Fibroblast of the aortic adventitia (primary cell): ENCODE results near the gene GDI2. TPM values are rescaled to one million over a fixed set of nuclear protein-coding genes. Genes with fewer than 3 reads are reported as not detected.

Experiments used
- DNase-seq: peaks from one replicate; pipeline ENCODE4 v3.0.0-alpha.2; 2010; ENCODE audit warnings: low read depth
- H3K4me3 ChIP-seq: 2 replicates; pipeline ENCODE4 v1.5.1; 2011; ENCODE audit warnings: low read depth, mild to moderate bottlenecking, control low read depth, low read length, moderate library complexity
- total RNA-seq: library from RNA; depleted of rRNA; stranded (reverse); fragments of >200 nt; gene quantifications from 2 replicates; pipeline ENCODE4 v1.2.3, GENCODE V29; 2012; ENCODE audit warnings: low replicate concordance
- TF ChIP-seq, protein P1 (sequence below): IDR thresholded peaks from 2 replicates; pipeline ENCODE4 v1.5.1; 2011; ENCODE audit warnings: mild to moderate bottlenecking, low read length, control low read depth, inconsistent platforms; ENCODE audit not compliant: insufficient read depth

The GDI2 gene
- total RNA-seq, 1 donor, result 482 TPM

DNA sequence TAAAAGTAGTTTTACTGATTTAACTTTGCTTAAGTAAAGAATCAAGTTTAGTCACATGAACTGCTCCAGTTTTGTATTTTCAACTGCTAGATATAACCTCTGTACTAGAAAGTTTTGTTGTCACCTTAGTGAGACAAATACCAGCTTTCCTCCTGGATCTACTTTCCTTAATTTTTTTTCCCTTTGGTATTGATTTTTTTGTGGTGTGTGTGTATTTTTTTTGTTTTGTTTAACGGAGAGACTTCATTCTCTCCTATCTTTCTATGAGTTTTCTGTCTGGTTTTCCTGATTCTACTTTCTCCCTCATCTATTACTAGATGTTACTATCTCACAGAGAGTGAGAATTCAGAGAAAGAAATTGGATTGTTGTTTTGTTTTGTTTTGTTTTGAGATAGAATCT is 76.6 kb downstream of the GDI2 start:
- no peak for DNase-seq
- no peak overlapping the region for H3K4me3 ChIP-seq
- TF ChIP-seq, protein P1, sequence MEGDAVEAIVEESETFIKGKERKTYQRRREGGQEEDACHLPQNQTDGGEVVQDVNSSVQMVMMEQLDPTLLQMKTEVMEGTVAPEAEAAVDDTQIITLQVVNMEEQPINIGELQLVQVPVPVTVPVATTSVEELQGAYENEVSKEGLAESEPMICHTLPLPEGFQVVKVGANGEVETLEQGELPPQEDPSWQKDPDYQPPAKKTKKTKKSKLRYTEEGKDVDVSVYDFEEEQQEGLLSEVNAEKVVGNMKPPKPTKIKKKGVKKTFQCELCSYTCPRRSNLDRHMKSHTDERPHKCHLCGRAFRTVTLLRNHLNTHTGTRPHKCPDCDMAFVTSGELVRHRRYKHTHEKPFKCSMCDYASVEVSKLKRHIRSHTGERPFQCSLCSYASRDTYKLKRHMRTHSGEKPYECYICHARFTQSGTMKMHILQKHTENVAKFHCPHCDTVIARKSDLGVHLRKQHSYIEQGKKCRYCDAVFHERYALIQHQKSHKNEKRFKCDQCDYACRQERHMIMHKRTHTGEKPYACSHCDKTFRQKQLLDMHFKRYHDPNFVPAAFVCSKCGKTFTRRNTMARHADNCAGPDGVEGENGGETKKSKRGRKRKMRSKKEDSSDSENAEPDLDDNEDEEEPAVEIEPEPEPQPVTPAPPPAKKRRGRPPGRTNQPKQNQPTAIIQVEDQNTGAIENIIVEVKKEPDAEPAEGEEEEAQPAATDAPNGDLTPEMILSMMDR, result no peak

DNA sequence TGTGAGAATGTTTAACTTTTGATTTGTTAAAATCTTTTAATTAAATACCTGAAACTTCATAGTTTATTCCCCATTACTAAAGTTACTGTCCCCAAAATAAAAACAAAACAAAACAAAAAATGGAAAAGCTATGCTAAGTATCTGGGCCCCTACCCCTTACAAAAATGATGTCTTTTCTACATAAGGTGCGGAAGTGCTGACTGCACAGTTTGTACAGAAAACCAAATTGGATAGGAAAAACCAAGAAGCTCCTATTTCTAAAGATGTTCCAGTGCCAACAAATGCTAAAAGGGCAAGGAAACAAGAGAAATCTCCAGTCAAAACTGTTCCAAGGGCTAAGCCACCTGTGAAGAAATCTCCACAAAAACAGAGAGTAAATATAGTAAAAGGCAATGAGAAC is 78.1 kb downstream of the GDI2 start:
- TF ChIP-seq, protein P1, result no peak
- no peak for DNase-seq
- no peak overlapping the region for H3K4me3 ChIP-seq

DNA sequence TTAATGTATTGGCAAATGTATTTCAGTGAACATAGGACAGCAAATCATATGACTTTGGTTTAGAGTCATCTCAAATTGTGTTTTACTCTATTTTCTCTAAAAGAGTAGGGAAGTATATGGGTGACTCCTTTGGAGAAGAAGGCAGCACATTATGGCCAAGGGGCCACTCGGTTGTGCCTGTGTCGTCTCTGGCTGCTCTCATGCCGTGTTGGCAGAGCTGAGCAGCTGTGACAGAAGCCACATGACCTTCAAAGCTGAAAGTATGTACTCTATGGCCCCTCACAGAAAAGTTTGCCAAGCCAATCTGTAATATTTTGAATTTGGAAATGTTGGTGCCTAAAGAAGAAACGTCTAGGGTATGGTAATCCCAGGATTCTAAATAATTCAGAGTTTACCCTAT is 81.1 kb downstream of the GDI2 start:
- TF ChIP-seq, protein P1, result no peak
- DNase-seq, result no peak
- no peak overlapping the region for H3K4me3 ChIP-seq

DNA sequence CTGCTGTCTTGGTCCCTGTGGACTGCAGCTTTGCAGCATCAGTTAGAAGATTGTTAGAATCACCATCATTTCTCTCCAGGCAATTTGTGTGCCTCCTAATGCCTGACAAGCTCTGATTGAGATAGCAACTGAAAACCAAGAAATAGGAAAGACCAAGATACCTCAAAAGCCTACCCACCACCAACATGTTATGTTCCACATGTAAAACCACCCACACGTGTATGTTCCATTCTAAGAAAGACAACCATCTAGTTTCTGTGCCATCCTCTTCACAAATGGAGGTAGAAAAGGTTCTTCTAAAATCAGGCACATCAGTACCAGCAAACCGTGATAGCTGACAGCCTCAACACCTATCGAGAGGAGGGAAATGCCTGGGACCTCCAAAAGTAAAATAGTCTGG is 81.7 kb downstream of the GDI2 start:
- H3K4me3 ChIP-seq, result no peak overlapping the region
- TF ChIP-seq, protein P1, result no peak
- DNase-seq, result no peak

DNA sequence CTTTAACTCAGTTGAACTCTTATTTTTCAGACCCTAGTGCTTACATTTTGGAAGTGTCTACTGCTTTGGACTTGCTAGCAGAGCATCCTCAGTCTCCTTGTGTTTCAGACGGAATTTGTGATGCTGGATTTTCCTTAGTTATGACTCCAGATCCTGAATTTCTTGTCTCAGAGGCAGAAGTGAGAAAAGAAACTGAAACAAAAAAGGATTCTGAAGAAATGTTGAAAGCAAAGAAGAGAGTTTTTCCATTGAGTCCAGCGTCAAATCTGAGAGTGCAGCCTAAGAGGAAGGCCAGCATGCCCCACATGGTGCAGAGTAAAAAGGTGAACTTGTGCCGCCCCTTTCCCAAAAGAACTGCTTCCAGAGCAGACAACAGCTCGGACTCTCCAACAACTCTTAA is 82.5 kb downstream of the GDI2 start:
- H3K4me3 ChIP-seq, result no peak overlapping the region
- TF ChIP-seq, protein P1, result no peak
- DNase-seq, result no peak

DNA sequence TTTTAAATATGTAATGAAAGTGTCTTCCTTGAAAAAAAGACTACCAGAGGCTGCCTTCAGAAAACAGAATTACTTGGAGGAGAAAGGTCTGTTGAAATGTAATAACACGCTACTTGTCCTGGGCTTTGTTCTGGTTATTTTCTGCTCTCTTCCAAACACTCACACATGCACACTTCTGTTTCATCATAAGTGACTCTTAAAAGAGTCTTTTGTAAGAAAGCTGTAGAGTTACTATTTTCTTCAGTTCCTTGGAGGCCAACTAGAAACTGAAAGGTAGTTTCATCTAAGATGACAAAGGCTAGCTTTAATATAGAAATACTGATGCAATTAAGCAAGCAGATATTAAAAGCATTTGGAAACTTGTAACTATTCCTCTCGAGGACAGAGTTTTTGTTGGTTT is 89.5 kb downstream of the GDI2 start:
- TF ChIP-seq, protein P1, result no peak
- H3K4me3 ChIP-seq, result no peak overlapping the region
- DNase-seq, result no peak

DNA sequence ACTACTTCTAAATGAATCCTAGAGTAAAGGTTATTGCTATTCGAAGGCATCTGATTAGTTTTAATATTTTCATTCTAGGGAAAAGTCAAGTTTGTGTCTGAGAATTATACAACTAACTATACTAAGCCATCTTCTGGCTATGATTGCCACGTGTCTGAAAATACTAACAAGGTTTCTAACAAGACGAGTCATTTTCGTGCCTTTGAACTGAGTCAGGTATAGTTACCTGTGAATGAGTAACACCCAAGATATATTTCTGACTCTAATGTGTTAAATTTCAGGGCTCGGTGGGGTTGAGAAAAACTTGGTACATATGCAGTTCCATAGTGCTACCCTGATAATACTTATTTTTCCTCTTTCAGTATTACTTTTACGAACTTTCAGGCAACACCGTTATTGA is 93.1 kb downstream of the GDI2 start:
- H3K4me3 ChIP-seq, result no peak overlapping the region
- DNase-seq, result no peak
- TF ChIP-seq, protein P1, result no peak
